Measurements from ENCODE around the gene AHI1.
A peak's percentile ranks its signal among the peaks of the same experiment; 100 is the strongest.
"Not testable (repeated sequence)": the region's sequence is repeated elsewhere in the genome, so short reads cannot be mapped to it uniquely, and the experiment has no call there.

Gene AHI1

GRCh38 chr6:135505648-135506047, 8.1 kb upstream of the AHI1 start:
- DNase-seq = no peak

GRCh38 chr6:135505222-135505621, 7.7 kb upstream of the AHI1 start:
- no peak for DNase-seq

GRCh38 chr6:135504734-135505133, 7.2 kb upstream of the AHI1 start:
- no peak for DNase-seq

- no peak for DNase-seq
These were observed 6.3 kb upstream of the AHI1 start for GRCh38 chr6:135503703-135504475.

GRCh38 chr6:135499441-135500340, 2.2 kb upstream of the AHI1 start:
- DNase-seq = no peak

- DNase-seq = peak in 4 of 5 experiments; percentile 52 to 91 (median 56)
These were observed 773 bp upstream of the AHI1 start for GRCh38 chr6:135498185-135498841.

GRCh38 chr6:135496800-135497411, 634 bp downstream of the AHI1 start:
- DNase-seq = no peak

- no peak for DNase-seq
These were observed 4.2 kb downstream of the AHI1 start for GRCh38 chr6:135493218-135493961.

- no peak for DNase-seq
These were observed 7.2 kb downstream of the AHI1 start for GRCh38 chr6:135490381-135490780.

DNA sequence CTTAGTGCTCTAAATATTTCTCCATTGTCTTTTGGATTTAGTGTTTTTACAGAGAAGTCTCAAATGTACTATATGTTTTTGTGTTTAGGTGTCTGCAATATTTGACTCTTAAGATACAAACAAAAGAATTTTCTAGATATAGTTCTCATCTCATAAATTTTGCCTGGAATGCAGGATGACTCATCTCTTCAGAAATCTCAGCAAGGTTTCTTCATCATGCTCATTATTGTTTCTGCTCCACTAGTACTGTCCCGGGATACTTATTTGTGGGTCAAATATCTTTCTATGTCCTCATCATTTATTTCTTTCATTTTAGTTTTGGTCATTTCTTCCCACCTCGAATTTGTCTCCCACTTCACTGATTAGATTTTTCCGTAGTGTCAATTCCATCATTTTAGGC, 9.5 kb downstream of the AHI1 start:
- no peak for DNase-seq

DNA sequence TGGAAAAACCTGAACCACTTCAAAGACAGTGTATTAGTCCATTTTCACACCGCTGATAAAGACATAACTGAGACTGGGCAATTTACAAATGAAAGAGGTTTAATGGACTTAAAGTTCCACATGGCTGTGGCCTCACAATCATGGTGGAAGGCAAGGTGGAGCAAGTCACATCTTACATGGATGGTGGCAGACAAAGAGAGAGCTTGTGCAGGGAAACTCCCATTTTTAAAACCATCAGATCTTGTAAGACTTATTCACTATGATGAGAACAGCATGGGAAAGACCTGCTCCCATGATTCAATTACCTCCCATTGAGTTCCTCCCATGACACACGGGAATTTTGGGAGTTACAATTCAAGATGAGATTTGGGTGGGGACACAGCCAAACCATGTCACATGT, 13.6 kb downstream of the AHI1 start:
- DNase-seq = not testable (repeated sequence)

DNA sequence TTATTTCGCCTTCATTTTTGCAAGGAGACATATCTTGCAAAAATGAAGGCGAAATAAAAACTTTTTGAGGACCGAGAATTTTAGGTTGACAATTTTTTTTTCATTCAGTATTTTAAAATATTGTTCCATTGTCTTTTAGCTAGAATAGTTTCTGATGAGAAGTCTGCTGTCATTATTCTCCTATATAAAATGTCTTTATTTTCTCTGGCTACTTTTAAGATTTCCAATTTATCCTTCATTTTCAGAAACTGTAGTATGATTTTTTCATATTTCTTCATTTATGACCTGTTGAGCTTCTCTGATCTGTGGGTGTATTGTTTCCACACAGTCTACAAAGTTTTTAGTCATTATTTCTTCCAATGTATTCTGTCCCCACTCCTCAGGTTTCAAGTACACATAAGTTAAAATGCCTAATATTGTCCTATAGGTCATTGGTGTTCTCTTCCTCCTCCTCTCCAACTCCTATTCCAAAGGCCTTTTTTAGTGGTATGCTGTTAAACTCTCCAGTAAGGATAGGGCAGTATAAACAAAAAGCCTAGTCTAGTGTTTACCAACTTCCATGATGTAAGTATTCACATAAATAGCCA, 15.7 kb downstream of the AHI1 start:
- peak in 1 of 5 experiments; percentile 26 for DNase-seq

GRCh38 chr6:135479601-135480000, 17.9 kb downstream of the AHI1 start:
- no peak for DNase-seq

DNA sequence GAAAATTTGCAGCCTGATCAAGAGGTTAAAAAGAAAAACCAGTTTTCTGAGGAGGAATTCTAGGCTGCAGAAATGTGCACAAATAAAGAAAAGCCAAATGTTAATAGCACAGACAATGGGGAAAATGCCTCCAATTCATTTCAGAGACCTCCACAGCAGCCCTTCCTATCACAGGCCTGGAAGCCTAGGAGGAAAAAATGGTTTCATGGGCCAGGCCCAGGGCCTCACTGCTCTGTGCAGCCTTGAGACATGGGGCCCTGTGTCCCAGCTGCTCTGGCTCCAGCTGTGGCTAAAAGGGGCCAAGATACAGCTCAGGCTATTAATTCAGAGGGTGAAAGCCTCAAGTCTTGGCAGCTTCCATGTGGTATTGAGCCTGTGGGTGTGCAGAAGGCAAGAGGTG, 18.9 kb downstream of the AHI1 start:
- no peak for DNase-seq

GRCh38 chr6:135475292-135475886, 22.2 kb downstream of the AHI1 start:
- DNase-seq = no peak

GRCh38 chr6:135474362-135474761, 23.2 kb downstream of the AHI1 start:
- no peak for DNase-seq

- DNase-seq = peak in 1 of 5 experiments; percentile 16
These were observed 31.6 kb downstream of the AHI1 start for GRCh38 chr6:135465903-135466302.

DNA sequence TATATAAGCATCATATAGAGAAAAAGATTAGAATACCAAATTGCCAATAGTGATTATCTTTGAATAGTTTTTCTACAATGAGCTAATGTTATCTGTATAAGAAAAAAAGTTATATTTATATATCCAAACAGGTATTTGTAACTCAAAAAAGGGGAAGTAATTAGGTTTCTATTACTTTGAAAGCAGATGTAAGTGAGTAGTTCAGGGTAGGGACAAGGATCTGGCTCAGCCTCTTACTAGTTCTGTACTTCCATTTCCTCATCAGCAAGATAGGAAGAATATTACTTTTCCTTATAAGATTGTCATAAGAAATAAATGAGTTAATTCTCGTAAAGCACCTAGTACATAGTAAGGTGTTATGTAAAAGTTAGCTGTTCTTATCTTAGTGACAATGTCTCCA, 32.2 kb downstream of the AHI1 start:
- DNase-seq = no peak

DNA sequence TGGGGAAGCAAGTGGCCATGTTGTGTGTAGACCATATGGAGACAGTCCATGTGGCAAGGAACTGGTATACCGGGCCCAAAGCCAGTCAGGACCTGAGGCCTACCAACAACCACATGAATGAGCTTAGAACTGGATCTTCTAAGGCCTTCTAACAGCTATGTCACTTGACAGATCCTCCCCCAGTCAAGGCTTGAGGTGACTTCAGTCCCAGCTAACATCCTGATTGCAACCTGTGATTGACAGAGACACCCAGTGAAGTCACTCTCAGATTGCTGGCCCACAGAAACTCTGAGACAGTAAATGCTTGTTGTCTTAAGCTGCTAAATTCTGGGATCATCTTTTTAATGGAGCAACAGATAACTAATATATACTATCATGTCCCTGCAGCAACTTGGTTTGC, 32.9 kb downstream of the AHI1 start:
- DNase-seq = no peak

- no peak for DNase-seq
These were observed 36.3 kb downstream of the AHI1 start for GRCh38 chr6:135461208-135461607.

GRCh38 chr6:135458051-135458450, 39.5 kb downstream of the AHI1 start:
- DNase-seq = no peak
